Neural cell (in vitro differentiated cells): ENCODE data around the gene MRTFA.
"Not testable (repeated sequence)": the region's sequence is repeated elsewhere in the genome, so short reads cannot be mapped to it uniquely, and the experiment has no call there.

Experiments
- CTCF ChIP-seq: fragments of 450-650 bp; IDR thresholded peaks from 2 replicates; pipeline ENCODE4 v1.5.1; 2014; ENCODE audit warnings: antibody characterized with exemption, mild to moderate bottlenecking, moderate library complexity; ENCODE audit not compliant: poor library complexity, severe bottlenecking
- EP300 ChIP-seq: fragments of 450-650 bp; conservative IDR thresholded peaks from 2 replicates; pipeline ENCODE4 v1.6.1; 2014; ENCODE audit warnings: antibody characterized with exemption, mild to moderate bottlenecking, moderate library complexity; ENCODE audit not compliant: poor library complexity, severe bottlenecking
- EZH2 ChIP-seq: fragments of 200-600, 300-800 bp; shearing (Covaris generic), sonication (generic); IDR thresholded peaks from 2 replicates; pipeline ENCODE4 v1.6.1; 2014; ENCODE audit warnings: antibody characterized with exemption, low read length, borderline replicate concordance, mild to moderate bottlenecking; ENCODE audit not compliant: insufficient read depth, poor library complexity, severe bottlenecking
- POLR2AphosphoS5 ChIP-seq: IDR thresholded peaks from 2 replicates; pipeline ENCODE4 v1.6.1; 2012
- REST ChIP-seq: IDR thresholded peaks from 2 replicates; pipeline ENCODE4 v1.6.1; 2012; ENCODE audit warnings: borderline replicate concordance

GRCh38 chr22:40536149-40536548, 100.4 kb downstream of the MRTFA start:
- not testable (repeated sequence) for TF ChIP-seq REST, CTCF, POLR2AphosphoS5, EP300, EZH2
